Measurements from ENCODE around the gene MPPED2.

GRCh38 chr11:30483056-30483455 lies 103.1 kb downstream of the MPPED2 start:
- TF ChIP-seq EZH2 (IDR thresholded peaks at IDR 0.05; ENCODE audit: borderline replicate concordance) (no peak), CTCF (IDR thresholded peaks at IDR 0.05; ENCODE audit: poor library complexity) (no peak)

Data from hepatocyte (in vitro differentiated cells).